ENCODE measurements around the gene ENC1. TPM values are rescaled to one million over a fixed set of nuclear protein-coding genes. Genes with fewer than 3 reads are reported as not detected.

ENC1 gene
- total RNA-seq, 1 donor from 2014 or later: 7.1 TPM

DNA sequence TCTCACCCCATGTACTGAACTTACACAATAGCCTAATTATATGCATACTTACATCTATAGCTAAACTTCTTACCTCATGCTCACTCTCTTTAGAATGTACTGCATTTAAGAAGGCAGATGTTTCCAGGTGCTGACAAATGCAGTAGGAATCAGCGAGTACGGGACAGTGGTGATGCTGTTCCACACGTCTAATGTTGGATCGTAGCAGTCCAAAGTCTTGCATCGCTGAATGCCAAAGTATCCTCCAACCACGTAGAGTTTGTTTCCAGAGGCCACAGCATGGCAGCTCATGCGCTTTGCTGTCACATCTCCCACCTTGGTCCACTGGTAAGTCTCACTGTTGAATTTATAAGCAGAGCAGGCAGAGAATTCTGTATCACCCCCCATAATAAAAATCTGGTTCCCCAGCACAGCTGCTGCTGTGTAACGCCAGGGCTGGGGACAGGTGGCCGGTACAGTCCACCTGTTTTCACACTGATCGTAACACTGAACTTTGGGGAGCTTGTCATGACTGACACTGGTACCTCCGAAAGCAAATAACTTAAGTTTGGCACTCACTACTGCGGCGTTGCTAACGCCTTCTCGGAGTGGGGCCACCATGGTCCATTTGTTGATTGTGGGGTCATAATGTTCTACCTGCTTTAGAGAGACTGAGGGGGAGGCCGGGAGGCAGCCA is 5.8 kb downstream of the ENC1 start:
- Histone ChIP-seq H3K27ac (no peak overlapping the region), H3K4me1 (peaks cover 42% of the 10 kb centered on the region), H3K36me3 (peaks cover 0 to 4% of the 10 kb centered on the region in 2 donors), H3K4me3 (no peak overlapping the region), H3K9me3 (no peaks in the 10 kb centered on the region), H3K27me3 (no peaks in the 10 kb centered on the region)
- intact Hi-C loops (cut with DNase I): no loop called here
- TF ChIP-seq, protein P1, sequence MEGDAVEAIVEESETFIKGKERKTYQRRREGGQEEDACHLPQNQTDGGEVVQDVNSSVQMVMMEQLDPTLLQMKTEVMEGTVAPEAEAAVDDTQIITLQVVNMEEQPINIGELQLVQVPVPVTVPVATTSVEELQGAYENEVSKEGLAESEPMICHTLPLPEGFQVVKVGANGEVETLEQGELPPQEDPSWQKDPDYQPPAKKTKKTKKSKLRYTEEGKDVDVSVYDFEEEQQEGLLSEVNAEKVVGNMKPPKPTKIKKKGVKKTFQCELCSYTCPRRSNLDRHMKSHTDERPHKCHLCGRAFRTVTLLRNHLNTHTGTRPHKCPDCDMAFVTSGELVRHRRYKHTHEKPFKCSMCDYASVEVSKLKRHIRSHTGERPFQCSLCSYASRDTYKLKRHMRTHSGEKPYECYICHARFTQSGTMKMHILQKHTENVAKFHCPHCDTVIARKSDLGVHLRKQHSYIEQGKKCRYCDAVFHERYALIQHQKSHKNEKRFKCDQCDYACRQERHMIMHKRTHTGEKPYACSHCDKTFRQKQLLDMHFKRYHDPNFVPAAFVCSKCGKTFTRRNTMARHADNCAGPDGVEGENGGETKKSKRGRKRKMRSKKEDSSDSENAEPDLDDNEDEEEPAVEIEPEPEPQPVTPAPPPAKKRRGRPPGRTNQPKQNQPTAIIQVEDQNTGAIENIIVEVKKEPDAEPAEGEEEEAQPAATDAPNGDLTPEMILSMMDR (IDR thresholded peaks at IDR 0.05): no peak
- TF ChIP-seq POLR2A (IDR thresholded peaks at IDR 0.05): no peak
- TF ChIP-seq POLR2AphosphoS5 (IDR thresholded peaks at IDR 0.05; ENCODE audit: insufficient read depth in 1 of 2, low read depth in 1 of 2): no peak
- no peak for DNase-seq (ENCODE audit: extremely low spot score in 2 of 2)

DNA sequence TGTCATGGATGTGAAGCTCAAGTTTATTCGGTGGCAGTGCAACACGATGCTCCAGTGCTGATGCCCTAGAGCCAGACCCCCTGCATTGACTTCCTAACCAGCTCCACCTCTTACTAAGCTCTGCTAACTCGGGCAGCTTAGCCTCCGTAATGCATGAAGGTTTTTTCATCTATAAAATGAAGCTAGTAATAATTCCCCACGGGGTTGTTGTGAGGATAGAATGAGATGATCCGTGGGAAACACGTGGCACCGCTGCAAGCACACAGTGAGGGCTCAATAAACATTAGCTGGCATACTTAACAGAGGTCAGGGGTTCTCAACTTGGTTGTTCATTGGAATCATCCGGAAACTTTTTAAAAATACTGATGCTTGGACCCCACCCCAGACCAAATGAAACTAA is 6.8 kb downstream of the ENC1 start:
- H3K4me3 ChIP-seq: no peak overlapping the region
- DNase-seq (ENCODE audit: extremely low spot score in 2 of 2): no peak
- TF ChIP-seq, protein P1 (IDR thresholded peaks at IDR 0.05): no peak
- no peak for TF ChIP-seq POLR2AphosphoS5 (IDR thresholded peaks at IDR 0.05; ENCODE audit: insufficient read depth in 1 of 2, low read depth in 1 of 2)
- intact Hi-C loops (cut with DNase I): no loop called here
- no peaks in the 10 kb centered on the region for H3K27me3 ChIP-seq
- peaks cover 0 to 4% of the 10 kb centered on the region in 2 donors for H3K36me3 ChIP-seq
- H3K4me1 ChIP-seq: peaks cover 32% of the 10 kb centered on the region
- H3K9me3 ChIP-seq: no peaks in the 10 kb centered on the region
- no peak overlapping the region for H3K27ac ChIP-seq

DNA sequence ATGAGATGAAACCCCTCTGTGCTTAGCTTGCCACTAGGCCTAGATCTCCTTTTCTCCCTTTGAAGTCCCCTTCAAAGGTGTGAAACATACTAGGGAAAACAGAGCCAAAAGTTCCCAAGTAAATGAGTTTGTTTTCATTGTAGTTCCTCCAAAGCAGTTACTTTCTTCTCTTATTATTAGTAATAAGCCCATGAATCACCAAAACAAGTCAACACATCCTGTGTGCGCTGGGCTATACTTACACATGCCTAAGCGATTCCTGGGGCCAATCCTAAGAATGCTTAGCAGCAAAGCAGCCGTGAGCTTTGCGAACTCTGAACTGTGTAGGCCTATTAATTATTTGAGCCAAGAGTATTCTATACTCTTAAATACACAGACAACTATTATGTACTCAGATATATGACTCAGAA is 7.6 kb downstream of the ENC1 start:
- H3K9me3 ChIP-seq: no peaks in the 10 kb centered on the region
- H3K27me3 ChIP-seq: no peaks in the 10 kb centered on the region
- intact Hi-C loops (cut with DNase I): no loop called here
- DNase-seq (ENCODE audit: extremely low spot score in 2 of 2): no peak
- peaks cover 24% of the 10 kb centered on the region for H3K4me1 ChIP-seq
- TF ChIP-seq, protein P1 (IDR thresholded peaks at IDR 0.05): no peak
- TF ChIP-seq POLR2AphosphoS5 (IDR thresholded peaks at IDR 0.05; ENCODE audit: insufficient read depth in 1 of 2, low read depth in 1 of 2) (no peak), POLR2A (IDR thresholded peaks at IDR 0.05) (no peak)
- H3K36me3 ChIP-seq: peaks cover 0 to 4% of the 10 kb centered on the region in 2 donors
- H3K4me3 ChIP-seq: no peak overlapping the region
- no peak overlapping the region for H3K27ac ChIP-seq

DNA sequence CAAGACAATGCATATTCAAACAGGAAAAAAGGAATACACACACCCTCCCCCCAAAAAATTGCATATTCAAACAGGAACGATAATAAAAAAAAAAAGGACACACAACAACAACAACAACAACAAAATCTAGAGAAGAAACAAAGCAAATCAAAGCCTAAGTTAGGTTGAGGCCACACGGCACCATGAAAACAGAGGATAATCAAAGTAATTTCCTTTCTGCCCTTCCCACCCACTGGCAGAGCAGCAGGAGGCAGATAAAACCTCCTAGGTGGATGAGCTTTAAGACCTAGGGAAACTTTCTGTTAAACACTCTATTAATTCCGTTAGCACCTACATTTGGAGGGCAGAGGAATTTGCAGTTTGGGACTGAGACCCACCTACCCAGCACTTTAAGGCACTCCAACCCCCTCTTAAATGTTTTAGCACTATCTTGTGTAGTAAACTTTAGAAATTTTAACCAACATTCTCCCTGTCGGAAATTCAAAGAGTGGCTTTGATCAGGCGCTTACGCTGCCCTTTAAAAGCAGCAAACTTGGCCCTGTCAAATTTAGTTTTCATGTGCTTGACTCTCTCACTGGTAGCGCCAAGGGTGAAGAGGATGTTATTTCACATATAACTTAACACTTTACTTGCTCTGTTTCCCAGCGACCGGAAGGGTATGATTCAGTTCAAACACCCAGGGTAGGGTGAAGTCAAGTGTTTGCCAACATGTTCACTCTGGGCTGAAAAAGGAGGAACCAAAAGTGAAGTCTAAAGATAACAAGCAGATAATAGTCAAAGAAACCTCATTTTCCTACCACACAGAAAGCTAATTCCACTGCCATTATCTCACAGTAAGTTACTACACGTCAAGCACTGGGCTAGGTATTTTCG is 9.2 kb downstream of the ENC1 start:
- Histone ChIP-seq H3K27ac (no peak overlapping the region), H3K9me3 (no peaks in the 10 kb centered on the region), H3K4me3 (no peak overlapping the region), H3K36me3 (peaks cover 0 to 4% of the 10 kb centered on the region in 2 donors), H3K4me1 (peaks cover 15% of the 10 kb centered on the region), H3K27me3 (no peaks in the 10 kb centered on the region)
- intact Hi-C loops (cut with DNase I): no loop called here
- DNase-seq (ENCODE audit: extremely low spot score in 2 of 2): no peak
- TF ChIP-seq, protein P1 (IDR thresholded peaks at IDR 0.05): no peak
- TF ChIP-seq POLR2AphosphoS5 (IDR thresholded peaks at IDR 0.05; ENCODE audit: insufficient read depth in 1 of 2, low read depth in 1 of 2) (no peak), POLR2A (IDR thresholded peaks at IDR 0.05) (no peak)
